Activated CD4-positive, alpha-beta T cell treated with anti-CD3 and anti-CD28 coated beads, Interleukin-2, amount 50 U/mL, for 24 hours (primary cell): ENCODE measurements around the gene ARHGAP8.
"Not testable (repeated sequence)": the region's sequence is repeated elsewhere in the genome, so short reads cannot be mapped to it uniquely, and the experiment has no call there.

Experiments
- DNase-seq, 2 donors: peaks; one replicate each; pipeline ENCODE4 v3.0.0-alpha.2; 2020; ENCODE audit warnings: low read depth in 1 of 2, low spot score in 1 of 2

The ARHGAP8 gene

DNA sequence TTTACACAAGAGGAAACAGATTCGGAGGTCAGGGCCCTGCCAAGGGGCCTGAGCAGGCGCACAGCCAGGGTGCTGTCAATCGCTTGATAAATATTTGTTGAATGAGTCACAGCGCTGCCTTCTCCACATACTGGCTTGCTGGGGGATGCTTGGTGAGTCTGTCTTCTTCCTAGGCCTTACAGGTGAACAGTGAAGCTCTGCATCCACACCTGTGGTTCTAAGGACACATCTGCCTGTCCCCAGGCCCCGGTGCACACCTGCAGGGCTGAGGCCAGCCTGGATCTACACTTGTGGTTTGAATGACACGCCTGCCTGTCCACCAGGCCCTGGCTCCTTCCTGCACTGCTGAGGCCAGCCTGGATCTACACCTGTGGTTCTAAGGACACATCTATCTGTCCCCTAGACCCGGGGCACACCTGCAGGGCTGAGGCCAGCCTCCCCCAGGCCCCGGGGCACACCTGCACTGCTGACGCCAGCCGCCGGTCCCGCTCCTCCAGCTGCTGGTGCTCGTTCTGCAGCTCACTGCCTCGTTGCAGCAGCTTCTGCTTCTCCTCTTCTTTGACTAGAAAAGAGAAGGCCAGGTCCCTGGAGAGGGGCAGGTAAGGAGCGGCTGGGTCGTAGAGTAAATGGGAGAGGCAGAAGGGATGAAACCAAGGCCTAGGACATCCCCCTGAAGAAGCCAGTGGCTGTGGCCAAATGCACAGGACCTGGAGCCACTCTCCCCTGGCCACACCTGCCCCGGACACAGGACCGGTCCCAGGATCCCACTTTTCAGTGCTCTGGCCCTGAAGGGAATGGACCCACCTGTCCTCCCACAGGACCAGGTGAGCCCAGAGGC lies 132.8 kb downstream of the ARHGAP8 start:
- no peak for DNase-seq

GRCh38 chr22:44885806-44886360 lies 133.5 kb downstream of the ARHGAP8 start:
- no peak for DNase-seq

- DNase-seq: no peak
Measured at GRCh38 chr22:44887941-44888366, 135.6 kb downstream of the ARHGAP8 start.

DNA sequence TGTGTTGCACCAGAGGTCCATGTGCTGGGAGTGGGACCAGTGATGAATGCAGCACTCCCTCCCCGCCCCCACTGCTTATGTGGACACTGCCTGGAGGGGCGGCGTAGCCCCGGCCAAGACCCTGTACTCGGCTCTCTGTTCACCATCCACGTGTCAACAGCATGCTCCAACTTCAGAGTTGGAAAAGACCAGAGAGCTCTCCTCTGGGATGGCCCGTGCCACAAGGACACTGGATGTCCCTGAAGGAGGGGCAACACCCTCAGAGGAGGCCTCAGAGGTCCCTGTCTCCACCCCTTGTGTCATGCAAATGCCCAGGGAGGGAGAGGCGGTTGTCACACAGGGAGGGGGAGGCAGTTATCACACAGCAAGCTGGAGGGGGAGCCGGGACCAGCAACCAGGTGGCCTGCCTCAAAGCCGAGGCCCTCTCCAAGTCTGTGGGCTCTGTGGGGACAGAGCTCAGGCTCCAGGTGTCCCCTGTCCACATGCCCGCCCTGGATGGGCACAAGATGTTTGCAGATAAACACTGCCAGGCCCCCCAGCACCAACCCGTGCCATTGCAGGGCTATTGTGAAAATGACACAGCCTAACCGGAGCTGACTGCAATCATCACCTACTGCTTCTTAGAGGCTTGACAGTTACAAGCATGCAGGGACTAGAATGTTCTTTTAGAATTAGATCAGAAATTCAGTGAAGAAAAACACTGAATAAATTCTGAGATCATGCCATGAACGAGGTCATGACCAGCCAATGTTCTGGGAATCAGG lies 136.3 kb downstream of the ARHGAP8 start:
- DNase-seq: no peak

- no peak for DNase-seq
Measured at GRCh38 chr22:44889255-44889878, 137.0 kb downstream of the ARHGAP8 start.

- DNase-seq: no peak
Measured at GRCh38 chr22:44890416-44891292, 138.3 kb downstream of the ARHGAP8 start.

GRCh38 chr22:44891293-44891747 lies 138.9 kb downstream of the ARHGAP8 start:
- no peak for DNase-seq

DNA sequence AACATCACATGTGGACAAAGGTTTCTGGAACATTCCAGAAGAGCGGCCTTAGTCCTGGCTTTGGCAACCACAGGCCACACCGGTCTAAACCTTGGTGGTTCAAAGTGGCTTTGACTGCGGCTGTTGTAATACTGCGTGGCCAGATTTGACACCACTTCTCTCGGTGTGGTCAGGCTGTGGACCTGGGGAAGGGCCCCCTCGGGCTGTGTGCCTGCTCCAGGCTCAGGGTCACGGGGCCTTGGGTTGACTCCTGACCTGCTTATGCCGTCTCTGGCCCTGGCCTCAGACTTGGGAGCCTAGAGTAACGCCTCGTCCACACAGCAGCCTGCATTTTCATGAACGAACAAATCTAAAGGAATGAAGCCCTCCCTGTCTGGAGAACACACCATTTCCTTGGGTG lies 139.4 kb downstream of the ARHGAP8 start:
- no peak for DNase-seq

DNA sequence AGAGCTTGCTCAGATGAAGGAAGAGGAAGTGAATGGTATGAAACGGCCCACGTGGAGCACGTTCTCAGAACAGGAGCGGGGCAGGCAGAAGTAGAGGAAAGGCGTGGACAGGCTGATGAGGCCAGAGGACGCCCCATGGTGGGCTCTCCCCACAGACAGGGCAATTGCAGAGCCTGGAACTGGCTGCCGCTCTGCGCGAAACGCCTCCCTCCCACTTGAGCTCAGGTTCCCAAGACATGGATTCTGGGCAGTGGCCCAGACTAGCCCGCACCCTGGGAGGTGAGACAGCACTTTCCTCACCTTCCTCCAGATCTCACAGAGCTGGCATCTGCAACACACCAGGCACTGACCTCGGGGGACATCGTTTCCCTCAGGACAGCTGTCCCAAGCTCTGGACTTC lies 139.9 kb downstream of the ARHGAP8 start:
- no peak for DNase-seq

DNA sequence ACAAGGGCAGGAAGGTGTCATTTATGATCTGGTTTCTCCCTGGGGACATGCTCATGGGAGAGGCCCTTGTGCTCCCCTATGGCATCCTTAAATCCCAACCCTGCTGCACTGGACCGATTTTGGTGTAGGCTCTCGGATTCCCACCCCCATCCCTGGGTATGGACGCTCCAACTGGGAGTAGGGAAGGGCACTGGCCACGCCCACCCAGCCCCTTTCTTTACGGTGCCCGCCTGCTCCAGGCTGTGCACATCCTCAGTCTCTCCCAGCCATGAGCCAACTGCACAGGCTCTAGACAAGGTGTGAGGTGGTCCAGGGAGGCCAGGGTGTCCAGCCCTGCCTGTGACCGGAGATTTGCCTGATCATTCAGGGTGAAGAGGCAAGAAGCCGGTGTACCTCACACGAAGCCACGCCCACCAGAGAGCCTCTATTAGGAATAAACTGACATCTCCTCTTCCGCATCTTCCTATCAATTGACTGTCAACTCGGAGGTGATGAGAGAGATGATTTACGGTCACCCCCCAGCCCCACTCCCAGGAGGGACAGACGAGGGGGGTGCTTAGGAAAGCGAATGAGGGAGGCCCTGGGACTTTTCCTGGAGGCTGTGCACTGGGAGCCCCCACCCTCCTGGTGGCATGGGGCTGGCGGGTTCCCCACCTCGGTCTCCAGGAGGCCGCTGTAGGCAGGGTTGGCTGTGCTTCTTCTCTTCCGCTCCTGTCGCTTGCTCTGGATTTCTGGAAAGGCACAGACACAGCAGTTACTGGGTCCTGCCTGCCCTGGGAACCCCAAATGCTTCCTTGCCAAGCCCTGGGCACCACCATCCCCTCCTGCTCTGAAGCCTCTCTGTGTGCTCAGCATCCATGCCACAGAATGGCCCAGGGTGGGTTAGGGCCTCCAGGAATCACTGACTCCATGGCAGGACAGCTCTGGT lies 140.7 kb downstream of the ARHGAP8 start:
- DNase-seq: no peak

DNA sequence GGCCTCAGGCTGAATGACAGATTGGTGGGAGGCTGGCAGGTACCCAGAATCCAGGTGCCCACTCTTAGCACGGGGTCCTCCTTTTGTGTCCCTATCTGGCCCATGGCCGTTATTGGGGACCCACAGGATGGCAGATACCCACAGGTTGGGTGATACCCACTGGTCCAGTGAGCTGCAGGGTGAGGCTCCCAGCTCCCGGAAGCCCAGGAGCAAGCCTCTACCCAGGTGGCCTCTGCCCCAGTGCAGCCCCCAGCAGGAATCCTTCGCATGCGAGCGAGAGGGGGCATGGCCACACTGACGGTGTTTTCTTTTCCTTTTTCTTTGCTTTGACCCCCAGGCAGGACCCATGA lies 141.3 kb downstream of the ARHGAP8 start:
- DNase-seq: no peak

DNA sequence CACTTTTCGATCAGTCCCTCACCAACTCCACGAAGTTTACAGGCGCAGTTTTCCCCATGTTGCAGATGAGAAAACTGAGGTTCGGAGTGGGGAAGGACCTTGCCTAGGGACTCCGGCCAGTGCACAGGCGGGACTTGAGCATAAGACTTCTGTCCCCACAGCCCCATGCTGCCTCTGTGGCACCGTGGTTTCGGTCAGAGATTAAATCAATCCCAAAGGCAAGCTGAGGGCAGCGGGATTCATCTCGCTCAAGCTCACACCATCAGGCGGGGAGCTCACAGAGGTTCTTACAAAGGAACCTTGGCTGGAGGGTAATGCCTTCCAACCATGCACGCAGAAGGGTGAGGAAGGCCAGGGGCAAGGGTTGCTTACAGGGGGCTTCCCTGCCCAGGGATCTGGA lies 141.9 kb downstream of the ARHGAP8 start:
- no peak for DNase-seq

GRCh38 chr22:44894782-44895181 lies 142.4 kb downstream of the ARHGAP8 start:
- no peak for DNase-seq

DNA sequence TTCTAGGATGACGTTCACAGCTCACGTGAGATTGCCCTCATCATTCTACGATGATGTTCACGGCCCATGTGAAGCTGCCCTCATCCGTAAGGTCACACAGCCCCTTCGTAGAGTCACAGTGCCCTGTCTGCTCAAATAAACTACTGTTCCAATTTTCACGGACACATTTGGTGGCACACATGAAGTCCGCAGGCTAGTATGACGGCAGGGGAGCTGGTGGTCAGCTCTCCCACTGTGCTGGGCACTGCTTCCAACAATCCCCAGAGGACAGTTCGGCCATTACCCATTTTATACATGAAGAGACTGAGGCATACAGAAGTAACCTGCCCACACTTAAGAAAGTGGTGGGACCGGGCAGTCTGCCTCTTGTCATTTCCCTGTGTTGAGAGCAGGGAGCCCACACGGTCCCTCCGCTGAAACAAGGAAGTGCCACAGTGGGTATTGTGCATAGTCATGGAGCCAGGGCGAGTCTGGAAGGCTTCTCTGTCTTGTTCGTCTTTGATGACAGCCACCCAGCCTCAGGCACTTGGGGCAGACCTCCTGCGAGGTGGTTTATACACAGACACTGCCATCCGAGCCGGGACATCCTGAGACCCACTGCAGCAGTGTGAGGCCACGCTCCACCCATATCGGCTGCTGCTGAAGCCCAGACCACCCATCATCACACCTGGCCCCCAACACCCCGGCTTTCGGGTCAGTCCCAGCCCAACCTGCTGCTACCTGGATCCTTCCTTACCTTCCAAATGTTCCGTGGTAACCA lies 143.1 kb downstream of the ARHGAP8 start:
- no peak for DNase-seq

- no peak for DNase-seq
Measured at GRCh38 chr22:44898236-44898635, 145.9 kb downstream of the ARHGAP8 start.

- DNase-seq: no peak
Measured at GRCh38 chr22:44901301-44901700, 148.9 kb downstream of the ARHGAP8 start.

GRCh38 chr22:44903164-44903563 lies 150.8 kb downstream of the ARHGAP8 start:
- not testable (repeated sequence) for DNase-seq

DNA sequence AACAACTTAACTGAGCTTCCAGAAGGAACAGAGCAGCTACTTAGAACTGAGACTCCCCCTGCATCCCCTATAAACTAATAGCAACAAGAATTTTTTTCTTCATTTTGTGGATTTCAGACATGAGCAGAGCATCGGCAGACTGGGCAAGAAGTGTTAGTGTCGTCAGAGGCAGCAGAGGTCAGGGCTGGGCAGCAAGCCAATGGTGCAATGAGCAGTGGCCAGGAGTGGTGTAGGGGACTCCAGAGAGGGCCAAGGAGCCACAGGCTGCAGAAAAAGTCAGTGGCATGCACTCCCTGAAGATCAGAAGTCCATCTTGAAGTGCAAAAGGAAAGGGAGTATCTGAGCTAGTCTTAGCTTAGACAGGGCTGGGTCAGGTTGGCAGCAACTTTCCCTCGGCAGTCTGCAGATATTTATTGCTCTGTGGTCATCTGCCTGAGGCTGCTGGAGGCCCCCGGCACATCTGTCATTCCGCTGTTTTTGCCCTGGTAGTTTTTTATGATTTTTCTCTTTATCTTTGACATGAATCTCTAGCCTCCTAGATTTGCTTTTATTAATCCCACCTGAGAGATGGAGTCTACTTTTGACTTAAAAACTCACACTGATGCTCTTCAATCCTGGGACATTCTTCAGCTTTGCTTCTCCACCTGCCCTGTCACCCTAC lies 152.2 kb downstream of the ARHGAP8 start:
- not testable (repeated sequence) for DNase-seq
